Activated CD8-positive, alpha-beta memory T cell treated with anti-CD3 and anti-CD28 coated beads for 48 hours (primary cell): ENCODE data around the gene MAOA.
"Not testable (repeated sequence)": the region's sequence is repeated elsewhere in the genome, so short reads cannot be mapped to it uniquely, and the experiment has no call there.

Source experiments
- DNase-seq, 3 experiments: peaks; one replicate each; pipeline ENCODE4 v3.0.0-alpha.2; 2020; ENCODE audit warnings: low read depth in 2 of 3, low spot score in 2 of 3

The MAOA gene

GRCh38 chrX:43716144-43716543, 60.0 kb downstream of the MAOA start:
- DNase-seq: no peak

- no peak for DNase-seq
Measured at GRCh38 chrX:43716696-43717095, 60.6 kb downstream of the MAOA start.

- DNase-seq: no peak
Measured at GRCh38 chrX:43717161-43717560, 61.1 kb downstream of the MAOA start.

DNA sequence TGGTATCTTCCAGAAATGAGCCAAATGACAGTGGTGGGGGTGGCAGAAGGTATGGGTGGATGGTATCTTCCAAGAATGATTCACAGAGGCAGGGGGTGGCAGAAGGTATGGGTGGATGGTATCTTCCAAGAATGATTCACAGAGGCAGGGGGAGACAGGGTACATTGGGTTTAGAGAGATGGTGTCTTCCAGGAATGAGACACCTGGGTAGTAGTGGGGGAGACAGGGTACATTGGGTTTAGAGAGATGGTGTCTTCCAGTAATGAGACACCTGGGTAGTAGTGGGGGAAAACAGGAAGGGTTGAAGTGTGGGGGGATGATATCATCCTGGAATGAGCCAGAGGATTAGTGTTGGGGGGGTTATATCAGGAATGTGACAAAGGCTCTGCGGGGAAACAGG, 62.0 kb downstream of the MAOA start:
- DNase-seq: no peak

- no peak for DNase-seq
Measured at GRCh38 chrX:43718546-43718945, 62.4 kb downstream of the MAOA start.

DNA sequence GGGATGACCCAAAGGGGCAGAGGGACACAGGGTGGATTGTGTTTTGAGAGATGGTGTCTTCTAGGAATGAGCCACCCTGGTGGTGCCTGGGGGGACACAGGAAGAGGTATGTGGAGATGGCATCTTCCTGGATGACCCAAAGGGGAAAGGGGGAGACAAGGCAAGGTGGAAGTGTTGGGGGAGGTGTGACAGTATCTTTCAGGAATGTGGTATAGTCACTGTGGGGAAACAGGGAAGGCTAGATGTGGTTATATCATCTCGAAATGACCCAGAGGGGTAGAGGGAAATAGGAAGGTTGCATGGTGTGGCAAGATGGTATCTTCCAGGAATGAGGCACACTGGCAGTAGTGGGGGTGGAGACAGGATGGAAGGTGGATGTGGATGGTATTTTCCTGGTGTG, 62.9 kb downstream of the MAOA start:
- DNase-seq: no peak

- DNase-seq: no peak
Measured at GRCh38 chrX:43720082-43720481, 64.0 kb downstream of the MAOA start.

DNA sequence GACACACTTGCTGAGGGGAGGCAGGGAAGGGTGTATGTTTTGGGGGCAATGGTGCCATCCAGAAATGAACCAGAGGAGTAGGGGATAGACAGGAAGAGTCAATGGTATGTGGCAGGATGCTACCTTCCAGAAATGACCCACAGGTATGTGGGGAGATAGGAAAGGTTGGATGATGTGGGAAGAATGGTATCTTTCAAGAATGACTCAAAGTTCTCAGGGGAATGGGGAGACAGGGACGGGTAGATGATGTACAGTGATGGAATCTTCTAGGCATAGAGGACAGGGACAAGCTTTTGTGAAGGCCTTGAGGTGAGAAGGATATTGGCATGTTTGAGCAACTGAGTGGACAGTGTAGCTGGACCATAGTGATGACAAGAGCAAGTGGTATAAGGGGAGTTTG, 64.9 kb downstream of the MAOA start:
- no peak for DNase-seq

DNA sequence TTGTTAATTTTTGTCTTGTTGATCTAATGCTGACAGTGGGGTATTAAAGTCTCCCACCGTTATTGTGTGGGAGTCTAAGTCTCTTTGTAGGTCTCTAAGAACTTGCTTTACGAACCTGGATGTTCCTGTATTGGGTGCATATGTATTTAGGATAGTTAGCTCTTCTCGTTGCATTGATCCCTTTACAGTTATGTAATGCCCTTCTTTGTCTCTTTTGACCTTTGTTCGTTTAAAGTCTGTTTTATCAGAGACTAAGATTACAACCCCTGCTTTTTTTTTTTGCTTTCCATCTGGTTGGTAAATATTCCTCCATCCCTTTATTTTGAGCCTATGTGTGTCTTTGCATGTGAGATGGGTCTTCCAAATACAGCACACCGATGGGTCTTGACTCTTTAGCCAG, 69.1 kb downstream of the MAOA start:
- not testable (repeated sequence) for DNase-seq

GRCh38 chrX:43727254-43727653, 71.2 kb downstream of the MAOA start:
- DNase-seq: not testable (repeated sequence)

- no peak for DNase-seq
Measured at GRCh38 chrX:43728002-43728401, 71.9 kb downstream of the MAOA start.

GRCh38 chrX:43728966-43729365, 72.9 kb downstream of the MAOA start:
- DNase-seq: no peak

DNA sequence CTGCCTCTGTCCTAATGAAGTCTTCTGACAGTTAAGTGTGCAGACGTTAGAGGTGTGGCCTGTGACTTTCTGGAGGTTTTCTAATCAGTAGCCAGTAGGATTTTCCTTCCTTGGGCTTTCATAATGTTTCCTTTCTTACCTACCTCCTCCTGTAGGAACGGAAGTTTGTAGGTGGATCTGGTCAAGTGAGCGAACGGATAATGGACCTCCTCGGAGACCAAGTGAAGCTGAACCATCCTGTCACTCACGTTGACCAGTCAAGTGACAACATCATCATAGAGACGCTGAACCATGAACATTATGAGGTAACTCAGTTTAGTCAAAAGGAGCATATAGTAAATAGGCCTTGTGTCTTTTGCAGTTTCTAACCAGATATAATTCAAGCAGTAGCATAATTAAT, 75.0 kb downstream of the MAOA start:
- no peak for DNase-seq

GRCh38 chrX:43733699-43734098, 77.6 kb downstream of the MAOA start:
- DNase-seq: no peak

DNA sequence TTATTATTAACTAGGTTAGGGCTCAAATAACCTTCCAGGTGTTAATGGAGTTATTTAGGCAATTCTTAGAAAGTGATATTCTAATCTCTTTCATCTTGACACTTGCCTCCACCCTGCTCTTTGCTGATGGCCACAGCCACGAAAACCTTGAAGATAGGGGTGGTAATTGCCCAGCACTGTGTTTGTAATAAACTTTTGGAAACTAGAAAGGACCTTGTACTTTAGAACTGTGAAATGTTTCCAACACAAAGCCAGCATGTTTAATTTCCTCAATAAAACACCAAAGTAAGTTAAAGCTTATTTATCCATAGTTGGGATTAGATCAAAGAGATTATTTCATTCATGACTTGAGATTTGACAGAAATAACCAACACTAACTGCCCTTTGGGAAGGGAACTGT, 78.3 kb downstream of the MAOA start:
- no peak for DNase-seq

DNA sequence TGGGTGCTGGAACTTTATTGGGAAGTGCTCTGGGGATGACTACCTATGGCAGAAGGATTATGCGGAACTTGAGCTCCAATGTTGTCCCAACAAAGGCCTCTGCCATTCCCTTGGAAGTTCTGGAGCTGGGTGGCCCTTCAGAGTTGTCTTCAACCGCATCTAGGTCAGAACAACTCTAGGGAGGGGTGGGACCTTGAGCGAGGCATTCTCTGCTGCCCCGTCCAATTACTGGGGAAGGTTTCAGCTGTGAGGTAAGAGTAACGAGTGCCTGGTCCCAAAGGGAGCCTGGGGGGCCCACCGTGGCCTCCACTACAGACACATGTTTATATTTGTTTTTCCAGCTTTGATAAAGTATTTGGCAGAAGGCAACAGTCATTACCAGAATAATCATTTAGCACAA, 79.4 kb downstream of the MAOA start:
- no peak for DNase-seq

- no peak for DNase-seq
Measured at GRCh38 chrX:43735957-43736356, 79.9 kb downstream of the MAOA start.

DNA sequence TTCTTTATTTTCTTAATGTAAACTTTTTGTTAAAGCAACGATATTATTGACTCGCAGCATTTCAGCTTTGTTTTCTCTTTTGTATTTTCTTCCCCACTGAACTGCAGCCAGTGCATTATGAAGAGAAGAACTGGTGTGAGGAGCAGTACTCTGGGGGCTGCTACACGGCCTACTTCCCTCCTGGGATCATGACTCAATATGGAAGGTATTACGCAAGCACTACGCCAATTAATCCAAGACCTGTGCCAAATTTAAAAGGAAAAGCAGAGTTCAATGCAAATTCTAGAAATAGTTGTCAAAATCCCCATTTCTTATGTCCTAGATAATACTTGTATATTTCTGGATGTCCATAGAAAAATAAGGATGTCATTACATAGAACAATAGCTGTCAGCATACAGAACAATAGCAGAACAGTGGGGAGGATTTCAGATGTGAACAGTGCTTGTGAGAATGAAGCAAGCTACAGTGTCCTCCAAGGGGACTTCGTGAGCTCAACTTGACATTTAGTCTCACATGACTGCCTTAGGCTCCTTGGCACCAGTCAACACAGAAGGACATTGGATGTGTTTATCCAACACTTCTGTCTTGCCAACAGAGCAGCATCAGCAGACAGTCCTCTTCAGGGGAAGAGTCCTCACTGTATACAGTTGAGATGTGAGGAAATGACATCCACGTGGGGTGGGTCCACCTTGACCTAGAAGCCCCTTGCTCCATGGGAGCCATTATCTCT, 85.9 kb downstream of the MAOA start:
- DNase-seq: no peak

- DNase-seq: no peak
Measured at GRCh38 chrX:43743100-43743822, 87.2 kb downstream of the MAOA start.

DNA sequence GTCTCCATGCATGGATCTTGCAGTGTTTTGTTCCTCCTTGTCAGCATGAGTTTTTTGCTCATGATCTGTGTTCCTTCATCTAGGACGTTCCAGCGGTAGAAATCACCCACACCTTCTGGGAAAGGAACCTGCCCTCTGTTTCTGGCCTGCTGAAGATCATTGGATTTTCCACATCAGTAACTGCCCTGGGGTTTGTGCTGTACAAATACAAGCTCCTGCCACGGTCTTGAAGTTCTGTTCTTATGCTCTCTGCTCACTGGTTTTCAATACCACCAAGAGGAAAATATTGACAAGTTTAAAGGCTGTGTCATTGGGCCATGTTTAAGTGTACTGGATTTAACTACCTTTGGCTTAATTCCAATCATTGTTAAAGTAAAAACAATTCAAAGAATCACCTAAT, 88.2 kb downstream of the MAOA start:
- DNase-seq: no peak

DNA sequence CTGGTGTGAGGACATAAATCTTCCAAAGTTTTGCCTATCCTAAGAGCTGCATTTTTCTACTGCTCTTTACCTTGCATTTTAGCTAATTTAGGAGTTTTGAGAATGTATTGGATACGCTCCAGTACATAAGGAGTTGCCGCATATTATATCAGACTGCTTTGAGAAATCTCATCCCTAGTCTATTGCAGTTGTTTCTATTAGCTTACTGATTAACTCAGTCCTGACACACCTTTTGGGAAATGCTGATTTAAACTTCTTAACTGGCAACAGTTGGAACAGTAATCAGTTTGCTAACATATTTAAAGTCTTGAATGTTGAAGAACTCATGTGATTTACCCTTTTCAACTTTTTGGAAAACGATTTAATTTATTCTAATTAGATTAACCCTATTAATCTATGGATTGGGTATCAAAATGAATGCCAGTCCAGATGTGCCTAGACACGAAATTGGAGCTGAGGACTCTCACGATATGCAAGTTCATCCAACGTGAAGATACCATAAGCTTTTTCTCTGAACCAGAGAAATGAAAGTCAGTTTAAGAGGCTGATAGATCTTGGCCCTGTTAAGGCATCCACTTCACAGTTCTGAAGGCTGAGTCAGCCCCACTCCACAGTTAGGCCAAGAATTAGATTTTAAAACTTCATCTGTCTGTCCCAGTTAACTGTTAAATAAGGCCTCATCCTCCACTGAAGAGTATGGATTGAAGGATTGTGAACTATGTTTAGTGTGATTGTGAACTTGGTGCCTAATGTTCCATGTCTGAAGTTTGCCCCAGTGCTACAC, 90.0 kb downstream of the MAOA start:
- DNase-seq: no peak

GRCh38 chrX:43747476-43747875, 91.4 kb downstream of the MAOA start:
- DNase-seq: no peak
